GM21619 (cell line): ENCODE measurements around the gene CLEC4F.

ENCODE experiments used
- ATAC-seq: cut with Tn5 transposase; IDR thresholded peaks from one replicate; pipeline ENCODE4 v1.9.1; 2021; ENCODE audit not compliant: unreplicated experiment

The CLEC4F gene, protein sequence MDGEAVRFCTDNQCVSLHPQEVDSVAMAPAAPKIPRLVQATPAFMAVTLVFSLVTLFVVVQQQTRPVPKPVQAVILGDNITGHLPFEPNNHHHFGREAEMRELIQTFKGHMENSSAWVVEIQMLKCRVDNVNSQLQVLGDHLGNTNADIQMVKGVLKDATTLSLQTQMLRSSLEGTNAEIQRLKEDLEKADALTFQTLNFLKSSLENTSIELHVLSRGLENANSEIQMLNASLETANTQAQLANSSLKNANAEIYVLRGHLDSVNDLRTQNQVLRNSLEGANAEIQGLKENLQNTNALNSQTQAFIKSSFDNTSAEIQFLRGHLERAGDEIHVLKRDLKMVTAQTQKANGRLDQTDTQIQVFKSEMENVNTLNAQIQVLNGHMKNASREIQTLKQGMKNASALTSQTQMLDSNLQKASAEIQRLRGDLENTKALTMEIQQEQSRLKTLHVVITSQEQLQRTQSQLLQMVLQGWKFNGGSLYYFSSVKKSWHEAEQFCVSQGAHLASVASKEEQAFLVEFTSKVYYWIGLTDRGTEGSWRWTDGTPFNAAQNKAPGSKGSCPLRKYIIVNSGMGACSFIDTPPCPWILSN

DNA sequence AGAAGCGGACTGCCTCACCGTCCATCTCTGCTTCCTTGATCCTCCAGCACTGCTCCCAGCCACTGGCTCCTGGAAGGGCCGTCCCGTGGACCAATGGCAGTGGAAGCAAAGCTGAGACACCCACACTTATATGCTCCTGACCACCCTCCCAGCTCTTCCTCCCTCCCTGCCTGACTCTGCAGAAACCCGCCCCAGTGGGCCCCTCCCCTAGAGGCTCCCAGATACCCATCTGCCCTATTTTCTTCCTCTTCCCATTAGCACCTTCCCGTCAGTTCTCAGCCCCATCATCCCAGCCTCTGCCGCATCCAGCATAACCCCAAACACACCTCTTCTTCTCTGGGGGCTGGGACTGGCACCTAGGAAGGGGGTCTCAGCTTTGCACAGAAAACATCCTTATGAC, at the start of gene CLEC4F:
Gene CLEC4F, minus strand, starts transcription at position 101 of the 400 bp plus-strand sequence. Its CDS starts 76 bp downstream, at position 25.
- ATAC-seq, result no peak

DNA sequence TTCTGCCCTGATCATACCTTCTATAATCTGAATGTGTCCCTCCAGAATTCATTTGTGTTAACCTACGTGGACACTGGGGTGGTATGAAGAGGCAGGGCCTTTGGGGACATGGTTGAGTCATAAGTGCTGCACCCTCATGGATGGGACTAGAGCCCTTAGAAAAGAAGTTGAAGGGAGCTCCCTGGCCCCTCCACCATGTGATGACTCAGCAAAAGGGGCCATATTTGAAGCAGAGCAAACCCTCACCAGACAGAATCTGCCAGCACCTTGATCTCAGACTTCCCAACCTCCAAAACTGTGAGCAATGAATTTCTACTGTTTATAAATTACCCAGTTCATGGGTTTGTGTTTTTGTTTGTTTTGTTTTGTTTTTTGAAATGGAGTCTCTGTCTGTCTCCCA, 48.6 kb upstream of the CLEC4F start:
- ATAC-seq, result no peak

DNA sequence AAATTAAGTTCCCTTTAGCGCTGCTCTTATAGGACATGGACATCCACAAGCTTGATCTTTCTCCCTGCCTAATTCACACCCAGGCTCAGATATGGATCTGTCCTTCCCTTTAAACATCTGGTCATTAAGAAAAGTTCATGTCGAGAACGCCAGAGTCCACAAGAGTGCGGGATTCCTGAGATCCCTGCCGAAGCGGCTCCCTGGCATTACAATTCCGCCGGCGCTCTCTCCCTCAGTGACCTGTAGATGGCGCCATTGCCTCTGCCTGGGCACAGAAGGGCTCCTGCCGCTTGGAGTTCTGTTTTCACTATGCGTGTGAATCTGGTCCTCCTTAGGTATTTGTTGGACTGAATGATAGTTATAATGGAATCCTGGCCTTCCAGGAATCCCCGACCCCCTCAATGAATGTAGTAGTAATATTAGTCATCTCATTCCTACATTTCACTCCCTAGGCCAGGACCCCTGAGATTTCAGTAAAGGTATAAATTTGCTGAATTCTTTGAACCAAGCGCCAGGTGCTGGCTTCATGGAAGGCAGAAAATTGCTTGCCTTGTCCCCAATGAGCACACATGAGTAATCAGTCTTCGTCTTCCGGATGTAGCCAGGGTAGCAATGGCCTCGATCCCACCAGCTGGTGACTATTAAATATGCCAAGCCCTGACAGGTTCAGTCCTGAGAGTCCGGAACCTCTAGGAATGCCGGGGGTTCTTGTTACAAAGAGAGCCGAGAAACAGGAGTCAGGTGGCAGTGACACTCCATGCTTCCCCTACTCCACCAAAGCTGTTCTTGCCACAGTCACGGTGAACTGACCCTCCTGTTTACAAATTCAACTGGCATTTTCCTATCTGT, 41.6 kb upstream of the CLEC4F start:
- peak; percentile 61 for ATAC-seq

DNA sequence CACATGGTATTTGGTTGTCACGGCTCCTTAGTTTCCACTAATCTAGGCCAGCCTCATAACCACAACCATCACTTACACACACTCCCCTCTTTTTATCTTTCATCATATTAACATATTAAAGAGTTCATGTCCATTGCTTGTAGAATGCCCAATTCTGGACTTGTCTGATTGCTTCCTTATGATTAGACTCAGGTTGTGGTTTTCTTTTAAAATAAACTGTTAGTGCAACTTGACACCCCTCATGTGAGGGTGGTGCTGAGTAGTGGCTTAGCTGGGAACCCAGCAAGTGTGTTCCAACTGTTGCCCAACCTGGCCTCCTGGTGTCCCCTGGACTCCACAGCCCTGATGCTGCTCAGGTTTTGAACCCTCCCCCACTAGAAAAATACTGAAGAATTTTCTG, 35.3 kb upstream of the CLEC4F start:
- no peak for ATAC-seq

DNA sequence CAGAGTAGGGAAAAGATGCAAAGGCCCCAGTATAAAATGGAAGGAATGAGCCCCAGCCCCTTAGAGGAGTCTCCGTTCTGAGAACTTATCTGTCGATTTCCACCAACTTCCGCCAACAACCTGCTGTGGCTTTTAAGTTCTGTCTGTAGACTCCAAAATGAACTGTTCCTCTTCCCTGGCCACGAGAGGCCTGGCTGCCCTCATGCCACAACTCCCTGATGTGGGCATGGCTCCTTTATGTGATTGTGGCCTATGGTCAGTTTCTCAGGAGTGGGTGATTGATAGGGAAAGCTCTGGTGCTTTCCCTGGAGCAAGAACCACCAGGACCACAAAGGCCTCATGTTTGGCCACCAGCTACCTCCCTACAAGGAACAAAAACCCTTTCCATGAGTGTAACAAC, 34.0 kb upstream of the CLEC4F start:
- ATAC-seq, result no peak

DNA sequence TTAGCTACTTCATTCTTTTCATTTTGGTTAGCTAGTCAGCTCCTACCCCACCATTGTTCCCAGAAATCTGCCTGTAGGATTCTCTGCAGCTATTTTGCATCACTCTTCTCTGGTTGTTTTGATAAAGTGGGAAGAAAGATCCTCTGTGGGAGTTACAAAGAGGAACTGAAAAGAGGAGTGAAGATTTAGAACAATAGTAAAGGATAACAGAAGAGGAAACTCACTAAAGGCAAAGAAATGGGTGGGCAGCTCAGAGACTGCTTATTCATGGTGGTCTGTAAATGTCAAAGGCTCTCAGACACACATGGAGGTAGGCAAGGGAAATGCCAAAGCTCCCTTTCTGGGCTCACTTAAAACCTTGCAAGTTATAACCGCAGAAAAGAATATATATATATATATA, 32.4 kb upstream of the CLEC4F start:
- no peak for ATAC-seq

DNA sequence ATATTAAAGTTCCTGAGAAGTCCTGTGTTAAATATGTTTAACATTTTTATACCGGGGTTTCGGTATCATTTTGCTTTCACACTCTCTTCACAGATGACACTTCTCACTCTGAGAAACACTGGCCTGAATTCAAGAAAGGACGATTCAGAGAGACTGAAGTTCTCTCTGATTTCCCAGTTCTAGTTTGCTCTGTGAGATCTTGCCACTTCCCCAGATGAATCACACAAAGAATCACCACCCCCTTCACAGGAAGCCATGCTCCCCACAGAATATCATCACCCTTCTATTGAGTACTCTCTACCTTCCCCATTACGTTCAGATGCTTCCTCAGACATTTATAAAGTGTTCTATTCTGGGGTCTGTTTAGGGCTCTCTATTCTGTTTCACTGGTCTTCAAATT, 31.3 kb upstream of the CLEC4F start:
- peak; percentile 91 for ATAC-seq

DNA sequence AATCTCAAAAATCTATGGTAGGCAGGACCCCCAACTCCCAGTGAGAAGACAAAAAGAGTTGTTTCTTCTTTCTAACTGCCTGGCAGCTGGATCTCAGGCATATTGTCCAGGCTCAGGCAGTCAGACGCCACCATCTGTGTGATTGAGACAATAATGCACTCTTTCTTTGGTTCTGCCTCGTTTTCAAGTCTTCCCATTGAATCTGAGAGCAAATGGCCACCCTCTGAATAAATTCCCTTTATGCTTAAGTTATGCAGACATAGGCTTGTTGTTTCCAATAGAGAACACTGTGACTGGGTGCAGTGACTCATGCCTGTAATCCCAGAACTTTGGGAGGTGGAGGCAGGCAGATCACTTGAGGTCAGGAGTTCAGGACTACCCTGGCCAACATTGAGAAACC, 30.5 kb upstream of the CLEC4F start:
- ATAC-seq, result no peak

DNA sequence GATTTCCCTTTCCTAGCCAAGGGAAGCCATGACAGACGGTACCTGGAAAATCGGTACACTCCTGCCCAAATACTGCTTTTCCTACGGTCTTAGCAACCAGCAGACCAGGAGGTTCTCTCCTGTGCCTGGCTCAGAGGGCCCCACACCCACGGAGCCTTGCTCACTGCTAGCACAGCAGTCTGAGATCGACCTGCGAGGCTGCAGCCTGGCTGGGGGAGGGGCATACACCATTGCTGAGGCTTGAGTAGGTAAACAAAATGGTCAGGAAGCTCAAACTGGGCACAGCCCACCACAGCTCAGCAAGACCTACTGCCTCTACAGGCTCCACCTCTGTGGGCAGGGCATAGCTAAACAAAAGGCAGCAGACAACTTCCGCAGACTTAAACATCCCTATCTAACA, 22.0 kb upstream of the CLEC4F start:
- ATAC-seq, result no peak

DNA sequence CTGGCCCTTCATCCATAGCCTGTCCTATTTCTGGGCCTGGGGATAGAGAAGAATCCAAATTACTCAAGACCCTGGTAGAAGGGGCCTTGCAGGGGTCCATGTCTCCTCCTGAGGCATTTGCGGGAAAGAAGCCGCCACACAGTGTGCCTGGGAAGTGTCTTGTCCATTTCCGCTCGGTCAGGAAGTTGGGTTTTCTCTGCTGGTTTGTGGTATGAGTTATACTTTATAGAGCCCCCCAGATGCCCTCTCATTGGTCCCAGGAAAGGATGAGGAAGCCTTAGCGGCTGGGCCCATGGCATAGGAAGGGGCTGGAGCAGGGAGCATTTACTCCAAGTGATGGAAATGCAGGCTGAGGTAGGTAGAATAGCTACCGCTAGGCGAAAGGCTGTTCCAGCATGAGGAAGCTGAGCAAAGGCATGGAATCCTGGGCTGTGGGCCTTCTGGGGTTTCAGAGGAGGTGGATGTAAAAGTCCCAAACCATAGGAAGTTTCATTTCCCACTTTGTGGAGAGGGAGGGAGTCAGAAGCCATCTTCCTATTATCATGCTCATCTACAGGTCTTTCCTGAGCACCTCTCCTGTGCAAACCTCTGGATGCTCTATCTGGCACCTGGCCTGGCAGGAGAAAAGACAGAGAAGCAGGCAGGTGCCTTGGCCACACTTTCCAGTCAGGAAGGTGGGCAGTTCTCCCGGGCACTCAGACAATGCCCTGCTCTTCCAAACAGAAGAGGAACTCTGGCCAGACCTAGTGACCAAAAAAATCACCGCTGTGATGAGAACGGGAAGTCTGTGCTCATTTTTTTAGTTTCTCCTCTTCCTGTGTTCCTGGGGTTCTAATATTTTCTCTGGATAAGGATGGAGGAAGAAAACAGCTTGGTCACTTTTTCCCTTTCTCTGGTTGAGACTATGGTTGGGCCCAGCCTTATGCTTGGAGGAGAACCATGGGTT, 17.9 kb upstream of the CLEC4F start:
- no peak for ATAC-seq

DNA sequence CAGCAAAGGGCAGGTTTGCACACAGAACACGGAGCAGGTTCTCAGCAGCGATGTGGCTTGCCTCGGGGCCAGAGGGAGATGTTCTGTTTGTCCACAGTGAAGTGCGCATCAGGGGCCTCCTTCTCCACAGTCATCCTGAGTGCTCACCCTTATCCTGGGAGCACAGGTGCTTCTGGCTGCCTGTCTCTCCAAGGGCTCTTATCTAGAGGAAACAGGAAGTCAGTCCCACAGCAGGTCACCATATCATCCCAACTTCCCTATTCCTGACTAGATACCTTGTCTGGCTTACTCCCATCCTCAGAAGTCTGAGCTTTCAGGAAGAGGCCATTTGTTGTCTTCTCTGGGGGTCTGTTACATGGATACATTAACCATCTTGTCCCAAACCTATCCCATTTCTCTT, 15.2 kb upstream of the CLEC4F start, which contains the start of gene CD207:
Gene CD207, minus strand, starts transcription at position 174 of the 400 bp plus-strand sequence. Its CDS starts 40 bp downstream, at position 134.
- no peak for ATAC-seq

DNA sequence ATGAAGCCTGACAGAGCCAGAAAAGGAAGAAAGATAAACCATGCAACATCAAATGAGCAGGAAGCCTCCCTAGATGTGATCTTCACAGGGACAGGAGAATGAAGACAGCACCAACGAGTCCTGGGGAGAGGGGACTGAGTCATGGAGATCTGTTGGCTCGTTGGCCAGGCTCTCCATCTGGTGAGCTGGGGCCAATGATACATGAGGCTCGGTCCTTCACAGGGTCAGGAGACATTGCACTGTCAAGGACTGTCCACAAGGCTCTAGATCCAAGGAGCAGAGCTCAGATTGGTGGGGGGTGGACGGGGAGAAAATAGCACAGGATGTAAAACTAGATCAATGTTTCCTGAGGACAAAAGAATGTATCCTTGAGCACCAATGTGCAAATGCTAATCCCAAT, 14.5 kb upstream of the CLEC4F start:
- no peak for ATAC-seq

DNA sequence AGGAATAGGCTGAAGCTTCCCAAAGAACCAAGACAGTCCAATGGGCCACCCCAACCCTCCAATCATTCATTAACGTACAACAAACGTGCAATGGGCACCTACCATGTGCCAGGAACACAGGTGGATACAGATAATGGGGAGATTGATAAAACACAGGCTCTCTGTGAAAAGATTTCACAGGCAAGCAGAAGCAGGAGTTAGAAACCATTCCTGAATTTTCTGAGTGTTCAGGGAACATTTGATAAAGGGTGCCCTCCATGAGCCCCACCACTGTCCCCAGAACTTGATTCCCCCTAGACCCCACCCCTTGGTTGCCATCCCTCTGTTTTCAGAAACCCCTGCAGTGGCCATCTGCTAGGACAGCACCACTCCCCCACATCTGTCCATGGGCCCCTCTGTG, 13.7 kb upstream of the CLEC4F start:
- ATAC-seq, result no peak

DNA sequence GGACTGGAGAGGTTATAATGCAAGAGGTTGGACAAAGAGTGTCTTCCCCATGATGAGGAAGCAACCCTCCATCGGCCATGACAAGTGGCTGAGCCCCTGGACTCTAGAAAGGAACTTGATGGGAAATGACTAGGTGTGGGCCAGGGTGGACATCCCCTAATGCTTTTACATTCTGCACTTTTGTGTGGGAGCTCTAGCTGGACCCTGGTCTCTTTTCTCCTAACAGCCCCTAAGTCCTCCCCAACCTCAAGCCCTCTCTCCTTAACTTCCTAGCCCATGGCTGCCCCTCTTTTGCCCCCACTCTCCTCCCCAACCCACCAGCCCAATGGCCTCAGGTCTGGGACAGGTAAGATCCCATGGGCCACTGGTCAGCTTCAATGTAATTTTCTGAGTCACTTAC, 12.8 kb upstream of the CLEC4F start:
- no peak for ATAC-seq

DNA sequence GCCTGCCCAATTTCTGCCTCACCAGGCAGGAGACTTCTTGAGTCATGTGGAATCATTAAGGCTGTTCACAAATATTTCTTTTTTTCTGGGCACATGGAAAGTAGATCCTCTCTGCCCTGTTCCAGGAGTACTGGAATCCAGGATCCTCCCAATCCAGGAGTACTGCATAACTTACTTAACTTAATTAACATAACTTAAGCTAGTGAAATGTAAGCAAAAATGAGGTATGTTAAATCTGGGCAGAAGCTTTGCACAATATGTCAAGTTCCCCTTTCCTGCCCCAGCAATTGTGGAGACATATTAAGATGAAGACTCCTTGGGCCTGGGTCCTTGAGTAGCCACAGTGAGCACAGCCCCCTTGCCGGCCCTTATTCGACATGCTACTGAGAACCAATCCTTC, 12.0 kb upstream of the CLEC4F start:
- no peak for ATAC-seq

DNA sequence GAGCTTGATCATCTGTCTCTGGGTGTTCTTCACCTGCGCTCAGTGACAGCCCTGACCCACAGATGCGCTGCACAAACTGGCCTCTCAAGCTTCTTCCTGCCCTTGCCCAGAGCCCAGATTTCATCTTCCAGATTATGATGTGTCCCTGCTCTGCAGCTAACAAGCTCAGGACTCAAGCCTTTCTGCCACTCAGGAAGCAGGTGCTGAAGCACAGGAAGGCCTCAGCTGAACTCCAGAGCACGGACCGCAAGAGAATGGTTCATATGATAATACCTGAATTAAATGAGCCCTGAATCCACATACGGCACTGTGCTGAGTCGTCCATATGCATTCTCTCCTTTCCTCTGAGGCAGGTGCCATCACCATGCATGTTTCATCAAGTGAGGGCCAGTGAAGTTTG, 11.5 kb upstream of the CLEC4F start:
- ATAC-seq, result no peak

DNA sequence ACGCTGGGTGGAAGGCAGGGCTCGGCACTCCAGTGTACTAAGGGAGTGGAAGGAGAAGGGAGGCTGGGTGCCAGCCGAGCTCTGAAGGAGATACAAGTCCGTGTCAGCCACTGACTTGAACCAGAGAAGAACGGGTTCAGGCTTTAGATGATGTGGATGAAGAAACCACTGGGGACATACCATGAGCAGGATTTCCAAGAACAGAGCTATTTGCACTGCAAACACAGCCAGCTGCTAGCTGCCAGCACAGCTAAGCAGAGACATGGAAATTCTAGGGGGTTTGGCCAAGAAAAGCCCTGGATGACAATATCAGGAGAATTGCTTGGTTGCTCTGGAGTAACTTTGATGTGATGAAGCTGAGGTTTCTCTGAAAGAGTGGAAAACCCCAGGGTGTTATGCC, 10.0 kb upstream of the CLEC4F start:
- no peak for ATAC-seq

DNA sequence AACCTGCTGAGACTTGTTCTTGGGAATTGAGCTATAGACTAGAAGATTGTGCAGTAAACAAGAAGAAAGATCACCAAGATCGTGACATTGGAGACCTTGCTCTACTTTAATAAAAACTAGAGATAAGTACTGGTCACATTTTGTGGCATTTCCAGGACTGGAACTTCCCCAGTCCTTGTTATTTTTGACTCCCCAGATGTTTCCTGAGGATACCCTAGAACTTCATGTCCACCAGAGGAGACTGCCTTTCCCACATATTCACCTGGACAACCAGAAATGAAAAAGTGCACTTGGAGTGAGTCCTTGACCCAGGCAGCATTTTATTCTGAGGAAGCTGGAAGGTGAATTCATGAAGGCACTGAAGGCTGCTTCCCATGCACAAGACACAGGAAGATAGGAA, 9.5 kb upstream of the CLEC4F start:
- no peak for ATAC-seq

DNA sequence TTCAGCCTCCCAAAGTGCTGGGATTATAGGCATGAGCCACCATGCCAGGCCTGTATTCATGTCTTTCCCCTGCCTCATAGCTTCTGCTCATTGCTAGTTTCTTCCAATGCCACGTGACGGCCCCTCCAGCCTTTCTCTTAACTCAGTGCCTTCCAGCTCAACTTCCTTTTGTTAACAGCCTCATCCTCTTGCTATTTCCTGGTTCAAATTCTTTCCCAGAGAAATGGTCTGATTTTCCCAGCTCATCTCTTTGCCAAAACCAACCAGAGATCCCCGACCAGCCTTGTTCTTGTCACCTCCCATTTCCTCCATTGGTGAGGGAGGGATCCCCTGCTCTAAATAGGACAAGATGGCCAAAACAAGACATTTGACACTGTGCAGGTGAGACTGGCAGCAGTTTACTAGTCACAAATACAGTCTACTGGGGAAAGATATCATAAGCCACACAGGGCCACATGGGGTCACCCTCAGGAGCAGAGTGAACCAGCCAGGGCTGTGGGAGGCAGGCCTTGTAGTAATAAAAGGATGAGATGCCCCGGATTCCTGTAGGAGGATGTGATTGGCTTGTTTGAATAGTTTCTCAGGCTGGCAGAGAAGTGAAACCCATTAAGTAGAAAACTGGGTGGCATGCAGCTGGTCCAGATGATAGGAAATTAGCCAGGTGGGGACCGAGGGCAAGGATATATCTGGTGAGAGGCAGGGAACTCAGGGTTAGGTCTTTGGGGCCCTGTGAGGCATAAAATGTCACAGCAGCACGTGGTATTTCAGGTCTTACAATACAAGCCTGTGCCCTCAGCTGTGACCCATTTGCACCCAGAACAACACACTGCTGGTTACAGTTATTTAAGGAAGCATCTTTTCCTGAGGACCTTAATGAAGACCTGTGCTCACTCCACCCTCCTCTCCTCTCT, 8.8 kb upstream of the CLEC4F start:
- no peak for ATAC-seq

DNA sequence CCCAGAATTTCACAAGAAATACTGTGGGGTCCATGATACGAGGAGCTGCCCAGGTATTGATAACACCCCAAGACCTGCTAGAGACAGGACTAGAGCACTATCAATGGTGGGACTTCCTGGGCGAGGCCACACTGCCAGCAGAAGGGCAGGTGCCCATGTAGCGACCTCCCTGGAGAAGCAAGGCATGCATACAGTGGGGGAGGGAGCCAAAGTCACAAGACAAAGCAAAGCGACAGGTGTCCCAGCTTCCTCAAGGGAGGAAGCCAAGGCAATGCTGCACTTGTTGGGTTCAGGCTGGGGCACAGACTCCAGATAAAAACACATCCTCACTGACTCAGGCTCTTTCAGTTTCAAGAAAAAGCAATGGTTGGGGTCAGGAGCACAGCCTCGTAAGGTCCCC, 7.7 kb upstream of the CLEC4F start:
- ATAC-seq, result no peak
